Measurements from ENCODE around the gene DSE. TPM values are rescaled to one million over a fixed set of nuclear protein-coding genes. Genes with fewer than 3 reads are reported as not detected.

Gene DSE
- total RNA-seq, 1 experiment from 2014 or later: 86.5 TPM

GRCh38 chr6:116408491-116408890 is 37.7 kb downstream of the DSE start:
- POLR2A ChIA-PET: interaction anchor here (1.0 to 1.3 kb wide), 2 partner anchors 8 to 15 kb away, joined by 4 to 5 read pairs; no protein-coding TSS in a partner anchor
- TF ChIP-seq CTCF (IDR thresholded peaks at IDR 0.05; ENCODE audit: unreplicated experiment): no peak
- no peaks in the 10 kb centered on the region for H3K9me3 Mint-ChIP-seq (ENCODE audit: unreplicated experiment)
- peaks cover 36% of the 10 kb centered on the region for H3K4me1 Mint-ChIP-seq (ENCODE audit: insufficient read depth, unreplicated experiment)
- no peaks in the 10 kb centered on the region for H3K27me3 Mint-ChIP-seq (ENCODE audit: insufficient read depth, unreplicated experiment)
- CTCF ChIA-PET: interaction anchor here (0.6 to 2.0 kb wide), 4 partner anchors 23 to 140 kb away, joined by 3 to 9 read pairs (median 4); no protein-coding TSS in a partner anchor
- peaks cover 17% of the 10 kb centered on the region for H3K36me3 Mint-ChIP-seq (ENCODE audit: insufficient read depth, unreplicated experiment)
- H3K4me3 Mint-ChIP-seq (ENCODE audit: unreplicated experiment): no peak overlapping the region
- no TSS peak for BruUV-seq (replicated peaks)
- H3K27ac Mint-ChIP-seq (ENCODE audit: low read depth, unreplicated experiment): no peak overlapping the region
- intact Hi-C loops (cut with micrococcal nuclease): no loop called here
- no peak for DNase-seq (ENCODE audit: unreplicated experiment)

- H3K9me3 Mint-ChIP-seq (ENCODE audit: unreplicated experiment): no peaks in the 10 kb centered on the region
- ChIA-PET POLR2A (no interaction called here), CTCF (interaction anchor here (1.0 to 2.6 kb wide), 3 partner anchors 8 to 121 kb away, joined by 3 to 7 read pairs (median 5); no protein-coding TSS in a partner anchor)
- peaks cover 7% of the 10 kb centered on the region for H3K36me3 Mint-ChIP-seq (ENCODE audit: insufficient read depth, unreplicated experiment)
- no peak for DNase-seq (ENCODE audit: unreplicated experiment)
- H3K4me1 Mint-ChIP-seq (ENCODE audit: insufficient read depth, unreplicated experiment): peaks cover 36% of the 10 kb centered on the region
- H3K27ac Mint-ChIP-seq (ENCODE audit: low read depth, unreplicated experiment): no peak overlapping the region
- intact Hi-C loops (cut with micrococcal nuclease): no loop called here
- no peak overlapping the region for H3K4me3 Mint-ChIP-seq (ENCODE audit: unreplicated experiment)
- no peaks in the 10 kb centered on the region for H3K27me3 Mint-ChIP-seq (ENCODE audit: insufficient read depth, unreplicated experiment)
- no TSS peak for BruUV-seq (replicated peaks)
- TF ChIP-seq CTCF (IDR thresholded peaks at IDR 0.05; ENCODE audit: unreplicated experiment): no peak
Observed at GRCh38 chr6:116409756-116410155, 39.0 kb downstream of the DSE start.

GRCh38 chr6:116411284-116411623 is 40.5 kb downstream of the DSE start:
- Mint-ChIP-seq H3K4me1 (ENCODE audit: insufficient read depth, unreplicated experiment) (peaks cover 42% of the 10 kb centered on the region), H3K9me3 (ENCODE audit: unreplicated experiment) (no peaks in the 10 kb centered on the region), H3K27ac (ENCODE audit: low read depth, unreplicated experiment) (no peak overlapping the region), H3K4me3 (ENCODE audit: unreplicated experiment) (no peak overlapping the region), H3K27me3 (ENCODE audit: insufficient read depth, unreplicated experiment) (no peaks in the 10 kb centered on the region), H3K36me3 (ENCODE audit: insufficient read depth, unreplicated experiment) (peaks cover 11% of the 10 kb centered on the region)
- intact Hi-C loops (cut with micrococcal nuclease): no loop called here
- ChIA-PET POLR2A (interaction anchor here (0.8 to 2.8 kb wide), 12 partner anchors 9 to 158 kb away, joined by 3 to 11 read pairs (median 4); partner anchors contain the start of genes DSE and TSPYL4), CTCF (interaction anchor here (1.1 to 2.6 kb wide), 4 partner anchors 10 to 142 kb away, joined by 3 to 12 read pairs (median 4); no protein-coding TSS in a partner anchor)
- TF ChIP-seq CTCF (IDR thresholded peaks at IDR 0.05; ENCODE audit: unreplicated experiment): no peak
- BruUV-seq (replicated peaks): no TSS peak
- DNase-seq (ENCODE audit: unreplicated experiment): peak; percentile 39

- Mint-ChIP-seq H3K4me3 (ENCODE audit: unreplicated experiment) (no peak overlapping the region), H3K4me1 (ENCODE audit: insufficient read depth, unreplicated experiment) (peaks cover 41% of the 10 kb centered on the region), H3K27me3 (ENCODE audit: insufficient read depth, unreplicated experiment) (no peaks in the 10 kb centered on the region), H3K27ac (ENCODE audit: low read depth, unreplicated experiment) (no peak overlapping the region), H3K9me3 (ENCODE audit: unreplicated experiment) (no peaks in the 10 kb centered on the region), H3K36me3 (ENCODE audit: insufficient read depth, unreplicated experiment) (peaks cover 11% of the 10 kb centered on the region)
- ChIA-PET CTCF (interaction anchor here (0.6 to 2.1 kb wide), 6 partner anchors 9 to 124 kb away, joined by 3 to 12 read pairs (median 3); partner anchors contain the start of gene CALHM5), POLR2A (interaction anchor here (1.1 to 2.8 kb wide), 7 partner anchors 10 to 123 kb away, joined by 3 to 11 read pairs (median 4); partner anchors contain the start of gene DSE)
- intact Hi-C loops (cut with micrococcal nuclease): no loop called here
- BruUV-seq (replicated peaks): no TSS peak
- DNase-seq (ENCODE audit: unreplicated experiment): peak; percentile 27
- TF ChIP-seq CTCF (IDR thresholded peaks at IDR 0.05; ENCODE audit: unreplicated experiment): no peak
Observed at GRCh38 chr6:116412270-116412669, 41.5 kb downstream of the DSE start.

Measured in MCF 10A (cell line).